Amygdala (tissue), 56 donors: Measurements from ENCODE around the gene ABCA1.
"Not testable (repeated sequence)": the region's sequence is repeated elsewhere in the genome, so short reads cannot be mapped to it uniquely, and the experiment has no call there.

ENCODE experiments used
- DNase-seq, 56 donors: peaks; one replicate each; lab custom pipeline; 2025; lab: John Stamatoyannopoulos, UW

The ABCA1 gene

GRCh38 chr9:104927912-104928740 lies at the start of gene ABCA1:
TSS of gene ABCA1 (minus strand) at chr9:104928155. CDS start at chr9:104903679, 24,476 bp downstream.
- DNase-seq: peak in 55 of 56 donors; percentile 29 to 94 (median 81)

GRCh38 chr9:104977580-104977979 lies 49.6 kb upstream of the ABCA1 start:
- DNase-seq: no peak

GRCh38 chr9:104977168-104977567 lies 49.2 kb upstream of the ABCA1 start:
- DNase-seq: no peak

GRCh38 chr9:104975966-104976595 lies 48.1 kb upstream of the ABCA1 start:
- DNase-seq: not testable (repeated sequence)

GRCh38 chr9:104974053-104974962 lies 46.4 kb upstream of the ABCA1 start:
- no peak for DNase-seq

- no peak for DNase-seq
These were observed 44.4 kb upstream of the ABCA1 start for GRCh38 chr9:104972242-104972866.

GRCh38 chr9:104971511-104971910 lies 43.6 kb upstream of the ABCA1 start:
- DNase-seq: no peak

GRCh38 chr9:104970271-104970987 lies 42.5 kb upstream of the ABCA1 start:
- DNase-seq: no peak

GRCh38 chr9:104969116-104969515 lies 41.2 kb upstream of the ABCA1 start:
- peak in 1 of 56 donors; percentile 17 for DNase-seq

- DNase-seq: peak; percentile 60 to 98 (median 87)
These were observed 40.3 kb upstream of the ABCA1 start for GRCh38 chr9:104968025-104968982.

- DNase-seq: no peak
These were observed 35.1 kb upstream of the ABCA1 start for GRCh38 chr9:104963076-104963475.

GRCh38 chr9:104961701-104962359 lies 33.9 kb upstream of the ABCA1 start:
- DNase-seq: no peak

- peak in 1 of 56 donors; percentile 6 for DNase-seq
These were observed 33.3 kb upstream of the ABCA1 start for GRCh38 chr9:104961238-104961637.

- no peak for DNase-seq
These were observed 32.7 kb upstream of the ABCA1 start for GRCh38 chr9:104960662-104961061.

GRCh38 chr9:104958751-104959150 lies 30.8 kb upstream of the ABCA1 start:
- no peak for DNase-seq

- DNase-seq: not testable (repeated sequence)
These were observed 30.1 kb upstream of the ABCA1 start for GRCh38 chr9:104958006-104958405.

GRCh38 chr9:104951487-104951886 lies 23.5 kb upstream of the ABCA1 start:
- no peak for DNase-seq

GRCh38 chr9:104950838-104951237 lies 22.9 kb upstream of the ABCA1 start:
- no peak for DNase-seq
